Aorta (tissue), 5 donors: ENCODE results near the gene RGS7. TPM values are rescaled to one million over a fixed set of nuclear protein-coding genes. Genes with fewer than 3 reads are reported as not detected.

Source experiments
- ATAC-seq: fragments of 200-7000 bp; cut with Tn5 transposase; one replicate; pipeline ENCODE4 v1.9.1; 2022; ENCODE audit warnings: moderate library complexity; ENCODE audit not compliant: low FRiP score
- DNase-seq, 2 donors: peaks; one replicate each; pipeline ENCODE4 v3.0.0-alpha.2; 2020
- H3K27ac ChIP-seq, 2 donors: one replicate each; pipeline ENCODE4 v1.5.1; 2013; ENCODE audit warnings: low read length in 2 of 2, mild to moderate bottlenecking in 2 of 2, moderate library complexity in 2 of 2, control low read depth in 1 of 2, inconsistent platforms in 1 of 2, low read depth in 1 of 2
- H3K27me3 ChIP-seq, 2 donors: one replicate each; pipeline ENCODE4 v1.6.1; 2013; ENCODE audit warnings: control low read depth in 1 of 2, low read length in 1 of 2, mild to moderate bottlenecking in 1 of 2, moderate library complexity in 1 of 2; ENCODE audit not compliant: insufficient read depth in 2 of 2, control insufficient read depth in 1 of 2
- H3K36me3 ChIP-seq, 2 donors: one replicate each; pipeline ENCODE4 v1.6.1; 2013; ENCODE audit warnings: control low read depth in 1 of 2, low read length in 1 of 2, mild to moderate bottlenecking in 1 of 2; ENCODE audit not compliant: insufficient read depth in 2 of 2, control insufficient read depth in 1 of 2
- H3K4me1 ChIP-seq, 2 donors: one replicate each; pipeline ENCODE4 v1.6.1; 2013; ENCODE audit warnings: low read length in 2 of 2, control low read depth in 1 of 2, mild to moderate bottlenecking in 1 of 2, moderate library complexity in 1 of 2; ENCODE audit not compliant: insufficient read depth in 2 of 2, control insufficient read depth in 1 of 2
- H3K4me3 ChIP-seq, 2 donors: one replicate each; pipeline ENCODE4 v1.5.1; 2013; ENCODE audit warnings: low read length in 2 of 2, control low read depth in 1 of 2, mild to moderate bottlenecking in 1 of 2
- H3K9me3 ChIP-seq: one replicate; pipeline ENCODE4 v1.6.1; 2013; ENCODE audit warnings: mild to moderate bottlenecking, low read length; ENCODE audit not compliant: control insufficient read depth
- WGBS, 2 donors: extraction: QIAGEN DNeasy Blood & Tissue Kit; methylation state at CpG; one replicate each; pipeline ENCODE4 v1.1.7; 2013; 5-methylcytosine and 5-hydroxymethylcytosine counted together
- intact Hi-C, 2 donors: fragments of 100-400 bp; cut with DNase I; formaldehyde crosslinking; loops; one replicate each; pipeline versions ENCODE4 v1.14.2 to v1.15.0; 2022
- polyA plus RNA-seq, 2 donors: library from polyadenylated mRNA; stranded (reverse); fragments of 200-250 nt; gene quantifications; one replicate each; pipeline ENCODE4 v1.2.3, GENCODE V29; 2013
- total RNA-seq, 2 donors: library from RNA; stranded (reverse); fragmentation: NEBNext Ultra II Directional; extraction: Animal tissue kit (Norgen Biotek cat#: 25700); gene quantifications; one replicate each; pipeline ENCODE4 v1.2.1, GENCODE V29; 2021
- donor health status: healthy with polysubstance abuse.
- donor health status: Bipolar disorder and iron deficiency.
- donor health status: DM: no; HTN: no; CAD: no.
- donor health status: DM: no; HTN: no; CAD: no.
- donor health status: DM: yes; HTN: yes; CAD: no.

The RGS7 gene
- total and polyA plus RNA-seq, 4 donors, result not detected

- intact Hi-C loops, result no loop called here
- no peaks in the 10 kb centered on the region for H3K4me1 ChIP-seq
- DNase-seq (no peak), ATAC-seq (no peak)
- no peaks in the 10 kb centered on the region for H3K27me3 ChIP-seq
- no peak overlapping the region for H3K27ac ChIP-seq
- no peak overlapping the region for H3K4me3 ChIP-seq
- H3K9me3 ChIP-seq, result no peaks in the 10 kb centered on the region
- WGBS, 2 donors, result 66 to 73% methylated on average over 1 of the region's 1 CpG
- H3K36me3 ChIP-seq, result no peaks in the 10 kb centered on the region
These were observed 478.4 kb downstream of the RGS7 start for GRCh38 chr1:240878631-240879030.

- intact Hi-C loops, result no loop called here
- no peak for ATAC-seq
- Histone ChIP-seq H3K4me1 (no peaks in the 10 kb centered on the region), H3K27me3 (no peaks in the 10 kb centered on the region), H3K27ac (no peak overlapping the region), H3K4me3 (no peak overlapping the region), H3K9me3 (no peaks in the 10 kb centered on the region), H3K36me3 (no peaks in the 10 kb centered on the region)
- WGBS, 2 donors, result 94% methylated on average over 1 of the region's 1 CpG
- no peak for DNase-seq
These were observed 479.4 kb downstream of the RGS7 start for GRCh38 chr1:240877605-240878004.

GRCh38 chr1:240876071-240876470 lies 480.9 kb downstream of the RGS7 start:
- no peak for ATAC-seq
- H3K9me3 ChIP-seq, result no peaks in the 10 kb centered on the region
- no peak for DNase-seq
- H3K27ac ChIP-seq, result no peak overlapping the region
- no peaks in the 10 kb centered on the region for H3K36me3 ChIP-seq
- H3K4me1 ChIP-seq, result no peaks in the 10 kb centered on the region
- H3K4me3 ChIP-seq, result no peak overlapping the region
- no peaks in the 10 kb centered on the region for H3K27me3 ChIP-seq
- WGBS, 2 donors, result 86 to 95% methylated on average over 4 of the region's 4 CpGs
- intact Hi-C loops, result no loop called here

GRCh38 chr1:240869071-240869470 lies 487.9 kb downstream of the RGS7 start:
- WGBS, 2 donors, result 93% methylated on average over 3 of the region's 3 CpGs
- ATAC-seq, result no peak
- no peaks in the 10 kb centered on the region for H3K36me3 ChIP-seq
- H3K27me3 ChIP-seq, result no peaks in the 10 kb centered on the region
- no peak overlapping the region for H3K27ac ChIP-seq
- DNase-seq, result no peak
- H3K9me3 ChIP-seq, result no peaks in the 10 kb centered on the region
- intact Hi-C loops, result no loop called here
- H3K4me3 ChIP-seq, result no peak overlapping the region
- no peaks in the 10 kb centered on the region for H3K4me1 ChIP-seq

- WGBS, 2 donors, result 54 to 69% methylated on average over 2 of the region's 2 CpGs
- DNase-seq (no peak), ATAC-seq (no peak)
- Histone ChIP-seq H3K4me3 (no peak overlapping the region), H3K9me3 (no peaks in the 10 kb centered on the region), H3K27me3 (no peaks in the 10 kb centered on the region), H3K4me1 (no peaks in the 10 kb centered on the region), H3K36me3 (no peaks in the 10 kb centered on the region), H3K27ac (no peak overlapping the region)
- intact Hi-C loops, result no loop called here
These were observed 490.3 kb downstream of the RGS7 start for GRCh38 chr1:240866724-240867123.

- intact Hi-C loops, result no loop called here
- Histone ChIP-seq H3K4me3 (no peak overlapping the region), H3K9me3 (no peaks in the 10 kb centered on the region), H3K27me3 (no peaks in the 10 kb centered on the region), H3K4me1 (no peaks in the 10 kb centered on the region), H3K27ac (no peak overlapping the region), H3K36me3 (no peaks in the 10 kb centered on the region)
- no peak for DNase-seq
- 35 to 46% methylated on average over 3 of the region's 3 CpGs for WGBS, 2 donors
- ATAC-seq, result no peak
These were observed 497.0 kb downstream of the RGS7 start for GRCh38 chr1:240860023-240860422.

GRCh38 chr1:240854367-240854766 lies 502.6 kb downstream of the RGS7 start:
- no peak for DNase-seq
- H3K27me3 ChIP-seq, result no peaks in the 10 kb centered on the region
- no peaks in the 10 kb centered on the region for H3K9me3 ChIP-seq
- H3K36me3 ChIP-seq, result no peaks in the 10 kb centered on the region
- H3K27ac ChIP-seq, result no peak overlapping the region
- no peak overlapping the region for H3K4me3 ChIP-seq
- no peaks in the 10 kb centered on the region for H3K4me1 ChIP-seq
- intact Hi-C loops, result no loop called here
- no peak for ATAC-seq
- 67 to 71% methylated on average over 6 of the region's 6 CpGs for WGBS, 2 donors

- intact Hi-C loops, result no loop called here
- H3K27ac ChIP-seq, result no peak overlapping the region
- H3K4me1 ChIP-seq, result no peaks in the 10 kb centered on the region
- no peaks in the 10 kb centered on the region for H3K27me3 ChIP-seq
- no peak for ATAC-seq
- no peaks in the 10 kb centered on the region for H3K36me3 ChIP-seq
- peaks cover 2% of the 10 kb centered on the region for H3K9me3 ChIP-seq
- no peak for DNase-seq
- WGBS, 2 donors, result 23 to 29% methylated on average over 2 of the region's 2 CpGs
- no peak overlapping the region for H3K4me3 ChIP-seq
These were observed 509.7 kb downstream of the RGS7 start for GRCh38 chr1:240847325-240847724.

GRCh38 chr1:240844486-240844885 lies 512.5 kb downstream of the RGS7 start:
- 66 to 75% methylated on average over 1 of the region's 1 CpG for WGBS, 2 donors
- intact Hi-C loops, result no loop called here
- H3K4me3 ChIP-seq, result no peak overlapping the region

More at GRCh38 chr1:240844486-240844885, 512.5 kb downstream of the RGS7 start:
- Histone ChIP-seq H3K9me3 (peaks cover 2% of the 10 kb centered on the region), H3K36me3 (no peaks in the 10 kb centered on the region), H3K27me3 (no peaks in the 10 kb centered on the region), H3K27ac (no peak overlapping the region), H3K4me1 (no peaks in the 10 kb centered on the region)
- ATAC-seq, result no peak
- no peak for DNase-seq
